HepG2 (cell line): ENCODE data around the gene MMP7. TPM values are rescaled to one million over a fixed set of nuclear protein-coding genes. Genes with fewer than 3 reads are reported as not detected.
A peak's percentile ranks its signal among the peaks of the same experiment; 100 is the strongest.

Source experiments
- ARNT ChIP-seq: fragments of 450-650 bp; IDR thresholded peaks from 2 replicates; pipeline ENCODE4 v1.6.1; 2017
- DMAP1 ChIP-seq: IDR thresholded peaks from 2 replicates; pipeline ENCODE4 v1.6.1; 2016
- EEA1 ChIP-seq: sonication (generic); formaldehyde crosslinking; IDR thresholded peaks from 2 replicates; pipeline ENCODE4 v1.5.1; 2020; ENCODE audit warnings: mild to moderate bottlenecking, missing genetic modification reagents, borderline replicate concordance
- GPN1 ChIP-seq: sonication (generic); formaldehyde crosslinking; IDR thresholded peaks from 2 replicates; pipeline ENCODE4 v1.5.1; 2020; ENCODE audit warnings: missing genetic modification reagents, borderline replicate concordance
- GTF3A ChIP-seq: sonication (generic); formaldehyde crosslinking; conservative IDR thresholded peaks from 2 replicates; pipeline ENCODE4 v1.4.0; 2020; ENCODE audit warnings: mild to moderate bottlenecking, missing genetic modification reagents
- HMG20A ChIP-seq: IDR thresholded peaks from 2 replicates; pipeline ENCODE4 v1.6.1; 2016; ENCODE audit warnings: borderline replicate concordance
- ISL2 ChIP-seq: sonication (generic); formaldehyde crosslinking; IDR thresholded peaks from 2 replicates; pipeline ENCODE4 v1.5.0; 2020; ENCODE audit warnings: missing genetic modification reagents
- MTA1 ChIP-seq: sonication (generic); formaldehyde crosslinking; IDR thresholded peaks from 2 replicates; pipeline ENCODE4 v1.4.0; 2020; ENCODE audit warnings: missing genetic modification reagents, mild to moderate bottlenecking, borderline replicate concordance
- NR2F1 ChIP-seq, 2 experiments: fragments of 450-650 bp in 1 of 2; formaldehyde crosslinking in 1 of 2; IDR thresholded peaks; 2 replicates each; pipeline versions ENCODE4 v1.5.0 to v1.6.1; 2016 to 2020; ENCODE audit warnings: mild to moderate bottlenecking in 1 of 2, missing compliant biosample characterization in 1 of 2, missing genetic modification reagents in 1 of 2, moderate library complexity in 1 of 2
- PLRG1 ChIP-seq: fragments of 450-650 bp; conservative IDR thresholded peaks from 2 replicates; pipeline ENCODE4 v1.6.1; 2016
- SP5 ChIP-seq: IDR thresholded peaks from 2 replicates; pipeline ENCODE4 v1.6.1; 2016; ENCODE audit warnings: low read depth, borderline replicate concordance
- TMF1 ChIP-seq: sonication (generic); formaldehyde crosslinking; IDR thresholded peaks from 2 replicates; pipeline ENCODE4 v1.8.1; 2022; ENCODE audit warnings: low read depth, missing genetic modification reagents
- ZGPAT ChIP-seq: IDR thresholded peaks from 2 replicates; pipeline ENCODE4 v1.6.1; 2016; ENCODE audit warnings: mild to moderate bottlenecking
- ZNF570 ChIP-seq: sonication (generic); formaldehyde crosslinking; IDR thresholded peaks from 2 replicates; pipeline ENCODE4 v1.4.0; 2020; ENCODE audit warnings: mild to moderate bottlenecking, missing genetic modification reagents, borderline replicate concordance
- polyA plus RNA-seq, 8 experiments: library from polyadenylated mRNA; depleted of rRNA in 3 of 8; stranded (reverse) in 7 of 8; unstranded in 1 of 8; fragments of >200 nt; fragmentation: Illumina TruSeq in 4 of 8; extraction: Trizol in 4 of 8; gene quantifications; 2 replicates each; pipeline versions ENCODE4 v1.2.1 to v1.2.3, GENCODE V29; 2011 to 2016; ENCODE audit warnings: low read depth in 4 of 8, missing spikeins in 1 of 8, mixed read lengths in 1 of 8; ENCODE audit not compliant: insufficient read depth in 1 of 8
- total RNA-seq, 5 experiments: library from RNA; depleted of rRNA; stranded (reverse); fragments of >200 nt; fragmentation: Illumina TruSeq; extraction: Trizol; gene quantifications; 2 replicates each; pipeline ENCODE4 v1.2.3, GENCODE V29; 2016; ENCODE audit warnings: low read depth in 1 of 5
- TF ChIP-seq, protein P1 (sequence below): sonication (generic); formaldehyde crosslinking; conservative IDR thresholded peaks from 2 replicates; pipeline ENCODE4 v1.4.0; 2020; ENCODE audit warnings: missing genetic modification reagents
- TF ChIP-seq, protein P2 (sequence below): sonication (generic); formaldehyde crosslinking; IDR thresholded peaks from 2 replicates; pipeline ENCODE4 v1.4.0; 2020; ENCODE audit warnings: missing genetic modification reagents
- TF ChIP-seq, protein P3 (sequence below): sonication (generic); formaldehyde crosslinking; IDR thresholded peaks from 2 replicates; pipeline ENCODE4 v1.5.0; 2020; ENCODE audit warnings: mild to moderate bottlenecking, missing genetic modification reagents
- TF ChIP-seq, protein P4 (sequence below): sonication (generic); formaldehyde crosslinking; IDR thresholded peaks from 2 replicates; pipeline ENCODE4 v1.5.1; 2020; ENCODE audit warnings: missing genetic modification reagents, mild to moderate bottlenecking, borderline replicate concordance

MMP7 gene
- total and polyA plus RNA-seq, 2 of the 13 experiments (the other 11 are each of a cell fraction or from before 2014, with no cell fraction given): 0.17 TPM; not detected in 1

GRCh38 chr11:102476812-102477211 is 53.7 kb downstream of the MMP7 start (continued):
- TF ChIP-seq, protein P1, sequence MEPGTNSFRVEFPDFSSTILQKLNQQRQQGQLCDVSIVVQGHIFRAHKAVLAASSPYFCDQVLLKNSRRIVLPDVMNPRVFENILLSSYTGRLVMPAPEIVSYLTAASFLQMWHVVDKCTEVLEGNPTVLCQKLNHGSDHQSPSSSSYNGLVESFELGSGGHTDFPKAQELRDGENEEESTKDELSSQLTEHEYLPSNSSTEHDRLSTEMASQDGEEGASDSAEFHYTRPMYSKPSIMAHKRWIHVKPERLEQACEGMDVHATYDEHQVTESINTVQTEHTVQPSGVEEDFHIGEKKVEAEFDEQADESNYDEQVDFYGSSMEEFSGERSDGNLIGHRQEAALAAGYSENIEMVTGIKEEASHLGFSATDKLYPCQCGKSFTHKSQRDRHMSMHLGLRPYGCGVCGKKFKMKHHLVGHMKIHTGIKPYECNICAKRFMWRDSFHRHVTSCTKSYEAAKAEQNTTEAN (CRISPR knock-in tag): peak; percentile 39; the same call in 1 of the 2 replicates
- TF ChIP-seq ISL2 (CRISPR knock-in tag) (peak; percentile 81; the same call in 1 of the 2 replicates), HMG20A (CRISPR knock-in tag) (peak; percentile 73; the same call in 1 of the 2 replicates), MTA1 (CRISPR knock-in tag) (peak; percentile 35; the same call in 1 of the 2 replicates), ZGPAT (CRISPR knock-in tag) (peak; percentile 71), NR2F1 (CRISPR knock-in tag; IDR thresholded peaks at IDR 0.05) (no peak), TMF1 (CRISPR knock-in tag) (no peak), EEA1 (CRISPR knock-in tag) (no peak), GTF3A (peak; percentile 83; the same call in 1 of the 2 replicates), ZNF570 (CRISPR knock-in tag) (no peak), GPN1 (CRISPR knock-in tag) (no peak), SP5 (CRISPR knock-in tag) (peak; percentile 99), ARNT (no peak), PLRG1 (no peak), DMAP1 (no peak; the same call in 1 of the 2 replicates)
- TF ChIP-seq, protein P2, sequence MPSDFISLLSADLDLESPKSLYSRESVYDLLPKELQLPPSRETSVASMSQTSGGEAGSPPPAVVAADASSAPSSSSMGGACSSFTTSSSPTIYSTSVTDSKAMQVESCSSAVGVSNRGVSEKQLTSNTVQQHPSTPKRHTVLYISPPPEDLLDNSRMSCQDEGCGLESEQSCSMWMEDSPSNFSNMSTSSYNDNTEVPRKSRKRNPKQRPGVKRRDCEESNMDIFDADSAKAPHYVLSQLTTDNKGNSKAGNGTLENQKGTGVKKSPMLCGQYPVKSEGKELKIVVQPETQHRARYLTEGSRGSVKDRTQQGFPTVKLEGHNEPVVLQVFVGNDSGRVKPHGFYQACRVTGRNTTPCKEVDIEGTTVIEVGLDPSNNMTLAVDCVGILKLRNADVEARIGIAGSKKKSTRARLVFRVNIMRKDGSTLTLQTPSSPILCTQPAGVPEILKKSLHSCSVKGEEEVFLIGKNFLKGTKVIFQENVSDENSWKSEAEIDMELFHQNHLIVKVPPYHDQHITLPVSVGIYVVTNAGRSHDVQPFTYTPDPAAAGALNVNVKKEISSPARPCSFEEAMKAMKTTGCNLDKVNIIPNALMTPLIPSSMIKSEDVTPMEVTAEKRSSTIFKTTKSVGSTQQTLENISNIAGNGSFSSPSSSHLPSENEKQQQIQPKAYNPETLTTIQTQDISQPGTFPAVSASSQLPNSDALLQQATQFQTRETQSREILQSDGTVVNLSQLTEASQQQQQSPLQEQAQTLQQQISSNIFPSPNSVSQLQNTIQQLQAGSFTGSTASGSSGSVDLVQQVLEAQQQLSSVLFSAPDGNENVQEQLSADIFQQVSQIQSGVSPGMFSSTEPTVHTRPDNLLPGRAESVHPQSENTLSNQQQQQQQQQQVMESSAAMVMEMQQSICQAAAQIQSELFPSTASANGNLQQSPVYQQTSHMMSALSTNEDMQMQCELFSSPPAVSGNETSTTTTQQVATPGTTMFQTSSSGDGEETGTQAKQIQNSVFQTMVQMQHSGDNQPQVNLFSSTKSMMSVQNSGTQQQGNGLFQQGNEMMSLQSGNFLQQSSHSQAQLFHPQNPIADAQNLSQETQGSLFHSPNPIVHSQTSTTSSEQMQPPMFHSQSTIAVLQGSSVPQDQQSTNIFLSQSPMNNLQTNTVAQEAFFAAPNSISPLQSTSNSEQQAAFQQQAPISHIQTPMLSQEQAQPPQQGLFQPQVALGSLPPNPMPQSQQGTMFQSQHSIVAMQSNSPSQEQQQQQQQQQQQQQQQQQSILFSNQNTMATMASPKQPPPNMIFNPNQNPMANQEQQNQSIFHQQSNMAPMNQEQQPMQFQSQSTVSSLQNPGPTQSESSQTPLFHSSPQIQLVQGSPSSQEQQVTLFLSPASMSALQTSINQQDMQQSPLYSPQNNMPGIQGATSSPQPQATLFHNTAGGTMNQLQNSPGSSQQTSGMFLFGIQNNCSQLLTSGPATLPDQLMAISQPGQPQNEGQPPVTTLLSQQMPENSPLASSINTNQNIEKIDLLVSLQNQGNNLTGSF (CRISPR knock-in tag): no peak
- TF ChIP-seq, protein P3, sequence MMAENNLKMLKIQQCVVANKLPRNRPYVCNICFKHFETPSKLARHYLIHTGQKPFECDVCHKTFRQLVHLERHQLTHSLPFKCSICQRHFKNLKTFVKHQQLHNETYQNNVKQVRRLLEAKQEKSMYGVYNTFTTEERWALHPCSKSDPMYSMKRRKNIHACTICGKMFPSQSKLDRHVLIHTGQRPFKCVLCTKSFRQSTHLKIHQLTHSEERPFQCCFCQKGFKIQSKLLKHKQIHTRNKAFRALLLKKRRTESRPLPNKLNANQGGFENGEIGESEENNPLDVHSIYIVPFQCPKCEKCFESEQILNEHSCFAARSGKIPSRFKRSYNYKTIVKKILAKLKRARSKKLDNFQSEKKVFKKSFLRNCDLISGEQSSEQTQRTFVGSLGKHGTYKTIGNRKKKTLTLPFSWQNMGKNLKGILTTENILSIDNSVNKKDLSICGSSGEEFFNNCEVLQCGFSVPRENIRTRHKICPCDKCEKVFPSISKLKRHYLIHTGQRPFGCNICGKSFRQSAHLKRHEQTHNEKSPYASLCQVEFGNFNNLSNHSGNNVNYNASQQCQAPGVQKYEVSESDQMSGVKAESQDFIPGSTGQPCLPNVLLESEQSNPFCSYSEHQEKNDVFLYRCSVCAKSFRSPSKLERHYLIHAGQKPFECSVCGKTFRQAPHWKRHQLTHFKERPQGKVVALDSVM (CRISPR knock-in tag): no peak
- TF ChIP-seq, protein P4, sequence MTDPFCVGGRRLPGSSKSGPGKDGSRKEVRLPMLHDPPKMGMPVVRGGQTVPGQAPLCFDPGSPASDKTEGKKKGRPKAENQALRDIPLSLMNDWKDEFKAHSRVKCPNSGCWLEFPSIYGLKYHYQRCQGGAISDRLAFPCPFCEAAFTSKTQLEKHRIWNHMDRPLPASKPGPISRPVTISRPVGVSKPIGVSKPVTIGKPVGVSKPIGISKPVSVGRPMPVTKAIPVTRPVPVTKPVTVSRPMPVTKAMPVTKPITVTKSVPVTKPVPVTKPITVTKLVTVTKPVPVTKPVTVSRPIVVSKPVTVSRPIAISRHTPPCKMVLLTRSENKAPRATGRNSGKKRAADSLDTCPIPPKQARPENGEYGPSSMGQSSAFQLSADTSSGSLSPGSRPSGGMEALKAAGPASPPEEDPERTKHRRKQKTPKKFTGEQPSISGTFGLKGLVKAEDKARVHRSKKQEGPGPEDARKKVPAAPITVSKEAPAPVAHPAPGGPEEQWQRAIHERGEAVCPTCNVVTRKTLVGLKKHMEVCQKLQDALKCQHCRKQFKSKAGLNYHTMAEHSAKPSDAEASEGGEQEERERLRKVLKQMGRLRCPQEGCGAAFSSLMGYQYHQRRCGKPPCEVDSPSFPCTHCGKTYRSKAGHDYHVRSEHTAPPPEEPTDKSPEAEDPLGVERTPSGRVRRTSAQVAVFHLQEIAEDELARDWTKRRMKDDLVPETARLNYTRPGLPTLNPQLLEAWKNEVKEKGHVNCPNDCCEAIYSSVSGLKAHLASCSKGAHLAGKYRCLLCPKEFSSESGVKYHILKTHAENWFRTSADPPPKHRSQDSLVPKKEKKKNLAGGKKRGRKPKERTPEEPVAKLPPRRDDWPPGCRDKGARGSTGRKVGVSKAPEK (CRISPR knock-in tag): no peak
